Aorta (tissue), 5 donors: ENCODE data around the gene DPP10. TPM values are rescaled to one million over a fixed set of nuclear protein-coding genes. Genes with fewer than 3 reads are reported as not detected.

Experiments used
- ATAC-seq: fragments of 200-7000 bp; cut with Tn5 transposase; one replicate; pipeline ENCODE4 v1.9.1; 2022; ENCODE audit warnings: moderate library complexity; ENCODE audit not compliant: low FRiP score
- DNase-seq, 2 donors: peaks; one replicate each; pipeline ENCODE4 v3.0.0-alpha.2; 2020
- H3K27ac ChIP-seq, 2 donors: one replicate each; pipeline ENCODE4 v1.5.1; 2013; ENCODE audit warnings: low read length in 2 of 2, mild to moderate bottlenecking in 2 of 2, moderate library complexity in 2 of 2, control low read depth in 1 of 2, inconsistent platforms in 1 of 2, low read depth in 1 of 2
- H3K27me3 ChIP-seq, 2 donors: one replicate each; pipeline ENCODE4 v1.6.1; 2013; ENCODE audit warnings: control low read depth in 1 of 2, low read length in 1 of 2, mild to moderate bottlenecking in 1 of 2, moderate library complexity in 1 of 2; ENCODE audit not compliant: insufficient read depth in 2 of 2, control insufficient read depth in 1 of 2
- H3K36me3 ChIP-seq, 2 donors: one replicate each; pipeline ENCODE4 v1.6.1; 2013; ENCODE audit warnings: control low read depth in 1 of 2, low read length in 1 of 2, mild to moderate bottlenecking in 1 of 2; ENCODE audit not compliant: insufficient read depth in 2 of 2, control insufficient read depth in 1 of 2
- H3K4me1 ChIP-seq, 2 donors: one replicate each; pipeline ENCODE4 v1.6.1; 2013; ENCODE audit warnings: low read length in 2 of 2, control low read depth in 1 of 2, mild to moderate bottlenecking in 1 of 2, moderate library complexity in 1 of 2; ENCODE audit not compliant: insufficient read depth in 2 of 2, control insufficient read depth in 1 of 2
- H3K4me3 ChIP-seq, 2 donors: one replicate each; pipeline ENCODE4 v1.5.1; 2013; ENCODE audit warnings: low read length in 2 of 2, control low read depth in 1 of 2, mild to moderate bottlenecking in 1 of 2
- H3K9me3 ChIP-seq: one replicate; pipeline ENCODE4 v1.6.1; 2013; ENCODE audit warnings: mild to moderate bottlenecking, low read length; ENCODE audit not compliant: control insufficient read depth
- WGBS, 2 donors: extraction: QIAGEN DNeasy Blood & Tissue Kit; methylation state at CpG; one replicate each; pipeline ENCODE4 v1.1.7; 2013; 5-methylcytosine and 5-hydroxymethylcytosine counted together
- intact Hi-C, 2 donors: fragments of 100-400 bp; cut with DNase I; formaldehyde crosslinking; loops; one replicate each; pipeline versions ENCODE4 v1.14.2 to v1.15.0; 2022
- polyA plus RNA-seq, 2 donors: library from polyadenylated mRNA; stranded (reverse); fragments of 200-250 nt; gene quantifications; one replicate each; pipeline ENCODE4 v1.2.3, GENCODE V29; 2013
- total RNA-seq, 2 donors: library from RNA; stranded (reverse); fragmentation: NEBNext Ultra II Directional; extraction: Animal tissue kit (Norgen Biotek cat#: 25700); gene quantifications; one replicate each; pipeline ENCODE4 v1.2.1, GENCODE V29; 2021
- donor health status: healthy with polysubstance abuse.
- donor health status: Bipolar disorder and iron deficiency.
- donor health status: DM: no; HTN: no; CAD: no.
- donor health status: DM: no; HTN: no; CAD: no.
- donor health status: DM: yes; HTN: yes; CAD: no.

Gene DPP10
- total and polyA plus RNA-seq, 4 donors: 0.13 TPM; not detected in 3

GRCh38 chr2:114769110-114769509 lies 326.7 kb downstream of the DPP10 start:
- Histone ChIP-seq H3K27ac (no peak overlapping the region), H3K9me3 (no peaks in the 10 kb centered on the region), H3K36me3 (no peaks in the 10 kb centered on the region), H3K27me3 (no peaks in the 10 kb centered on the region), H3K4me3 (no peak overlapping the region), H3K4me1 (no peaks in the 10 kb centered on the region)
- ATAC-seq (no peak), DNase-seq (no peak)
- 58 to 79% methylated on average over 4 of the region's 4 CpGs for WGBS, 2 donors
- intact Hi-C loops: no loop called here

GRCh38 chr2:114769991-114770390 lies 327.6 kb downstream of the DPP10 start:
- H3K4me1 ChIP-seq: no peaks in the 10 kb centered on the region
- ATAC-seq (no peak), DNase-seq (no peak)
- H3K9me3 ChIP-seq: no peaks in the 10 kb centered on the region
- no peak overlapping the region for H3K27ac ChIP-seq
- no peaks in the 10 kb centered on the region for H3K36me3 ChIP-seq
- intact Hi-C loops: no loop called here
- 68 to 80% methylated on average over 2 of the region's 2 CpGs for WGBS, 2 donors
- H3K4me3 ChIP-seq: no peak overlapping the region
- no peaks in the 10 kb centered on the region for H3K27me3 ChIP-seq

GRCh38 chr2:114784046-114784445 lies 341.6 kb downstream of the DPP10 start:
- DNase-seq: no peak
- 24 to 37% methylated on average over 1 of the region's 1 CpG for WGBS, 2 donors
- no peak overlapping the region for H3K4me3 ChIP-seq
- no peak for ATAC-seq
- H3K27me3 ChIP-seq: no peaks in the 10 kb centered on the region
- no peaks in the 10 kb centered on the region for H3K4me1 ChIP-seq
- intact Hi-C loops: no loop called here
- H3K9me3 ChIP-seq: no peaks in the 10 kb centered on the region
- H3K36me3 ChIP-seq: no peaks in the 10 kb centered on the region
- H3K27ac ChIP-seq: no peak overlapping the region

GRCh38 chr2:114784890-114785583 lies 342.6 kb downstream of the DPP10 start:
- no peaks in the 10 kb centered on the region for H3K9me3 ChIP-seq
- intact Hi-C loops: no loop called here
- no peak overlapping the region for H3K27ac ChIP-seq
- 20 to 35% methylated on average over 6 of the region's 6 CpGs for WGBS, 2 donors
- H3K4me3 ChIP-seq: no peak overlapping the region
- no peak for DNase-seq
- no peaks in the 10 kb centered on the region for H3K36me3 ChIP-seq
- H3K27me3 ChIP-seq: no peaks in the 10 kb centered on the region
- H3K4me1 ChIP-seq: no peaks in the 10 kb centered on the region
- ATAC-seq: no peak

GRCh38 chr2:114786901-114787300 lies 344.5 kb downstream of the DPP10 start:
- WGBS, 2 donors: 77 to 78% methylated on average over 5 of the region's 5 CpGs
- DNase-seq (no peak), ATAC-seq (no peak)

GRCh38 chr2:114787486-114787885 lies 345.0 kb downstream of the DPP10 start:
- Histone ChIP-seq H3K4me3 (no peak overlapping the region), H3K27ac (no peak overlapping the region), H3K9me3 (no peaks in the 10 kb centered on the region), H3K27me3 (no peaks in the 10 kb centered on the region), H3K4me1 (no peaks in the 10 kb centered on the region), H3K36me3 (no peaks in the 10 kb centered on the region)
- no peak for DNase-seq
- no peak for ATAC-seq
- WGBS, 2 donors: 56 to 63% methylated on average over 3 of the region's 3 CpGs
- intact Hi-C loops: no loop called here

More at GRCh38 chr2:114786901-114787300, 344.5 kb downstream of the DPP10 start:
- Histone ChIP-seq H3K9me3 (no peaks in the 10 kb centered on the region), H3K4me1 (no peaks in the 10 kb centered on the region), H3K27ac (no peak overlapping the region), H3K27me3 (no peaks in the 10 kb centered on the region), H3K36me3 (no peaks in the 10 kb centered on the region), H3K4me3 (no peak overlapping the region)
- intact Hi-C loops: no loop called here

GRCh38 chr2:114789989-114790388 lies 347.5 kb downstream of the DPP10 start:
- intact Hi-C loops: no loop called here
- Histone ChIP-seq H3K27ac (no peak overlapping the region), H3K4me1 (no peaks in the 10 kb centered on the region), H3K36me3 (no peaks in the 10 kb centered on the region), H3K27me3 (no peaks in the 10 kb centered on the region), H3K9me3 (no peaks in the 10 kb centered on the region), H3K4me3 (no peak overlapping the region)
- 63 to 67% methylated on average over 1 of the region's 1 CpG for WGBS, 2 donors
- ATAC-seq: no peak
- no peak for DNase-seq

GRCh38 chr2:114797540-114797939 lies 355.1 kb downstream of the DPP10 start:
- no peak overlapping the region for H3K27ac ChIP-seq
- no peaks in the 10 kb centered on the region for H3K4me1 ChIP-seq
- intact Hi-C loops: no loop called here
- no peaks in the 10 kb centered on the region for H3K36me3 ChIP-seq
- no peak for ATAC-seq
- 79 to 80% methylated on average over 4 of the region's 4 CpGs for WGBS, 2 donors
- no peaks in the 10 kb centered on the region for H3K27me3 ChIP-seq
- H3K4me3 ChIP-seq: no peak overlapping the region
- no peaks in the 10 kb centered on the region for H3K9me3 ChIP-seq
- DNase-seq: no peak

GRCh38 chr2:114797942-114798341 lies 355.5 kb downstream of the DPP10 start:
- no peak for DNase-seq
- ATAC-seq: no peak
- H3K27ac ChIP-seq: no peak overlapping the region
- intact Hi-C loops: no loop called here
- H3K27me3 ChIP-seq: no peaks in the 10 kb centered on the region
- H3K4me1 ChIP-seq: no peaks in the 10 kb centered on the region
- no peaks in the 10 kb centered on the region for H3K36me3 ChIP-seq
- 46 to 49% methylated on average over 2 of the region's 2 CpGs for WGBS, 2 donors
- H3K9me3 ChIP-seq: no peaks in the 10 kb centered on the region
- no peak overlapping the region for H3K4me3 ChIP-seq
